Measurements from ENCODE around the gene GPR137B.
A peak's percentile ranks its signal among the peaks of the same experiment; 100 is the strongest.

The GPR137B gene

GRCh38 chr1:236193184-236193583 lies 50.8 kb downstream of the GPR137B start:
- Mint-ChIP-seq H3K27ac (no peak overlapping the region), H3K27me3 (no peaks in the 10 kb centered on the region), H3K4me1 (ENCODE audit: low read depth) (peaks cover 5% of the 10 kb centered on the region), H3K4me3 (no peak overlapping the region), H3K36me3 (ENCODE audit: low read depth) (peaks cover 100% of the 10 kb centered on the region), H3K9me3 (peaks cover 30% of the 10 kb centered on the region)
- intact Hi-C loops (cut with micrococcal nuclease), result no loop called here

- Mint-ChIP-seq H3K27me3 (no peaks in the 10 kb centered on the region), H3K4me3 (no peak overlapping the region), H3K9me3 (peaks cover 62% of the 10 kb centered on the region), H3K27ac (peak overlapping the region; percentile 60), H3K4me1 (ENCODE audit: low read depth) (peaks cover 29% of the 10 kb centered on the region), H3K36me3 (ENCODE audit: low read depth) (peaks cover 97% of the 10 kb centered on the region)
- intact Hi-C loops (cut with micrococcal nuclease), result no loop called here
Measured at GRCh38 chr1:236200925-236201324, 58.6 kb downstream of the GPR137B start.

- intact Hi-C loops (cut with micrococcal nuclease), result no loop called here
- Mint-ChIP-seq H3K27me3 (no peaks in the 10 kb centered on the region), H3K4me1 (ENCODE audit: low read depth) (peaks cover 36% of the 10 kb centered on the region), H3K4me3 (peak overlapping the region; percentile 28), H3K9me3 (peaks cover 62% of the 10 kb centered on the region), H3K27ac (peak overlapping the region; percentile 60), H3K36me3 (ENCODE audit: low read depth) (peaks cover 94% of the 10 kb centered on the region)
Measured at GRCh38 chr1:236201786-236202185, 59.4 kb downstream of the GPR137B start.

GRCh38 chr1:236204039-236204438 lies 61.7 kb downstream of the GPR137B start:
- intact Hi-C loops (cut with micrococcal nuclease), result no loop called here
- no peaks in the 10 kb centered on the region for H3K27me3 Mint-ChIP-seq
- peaks cover 45% of the 10 kb centered on the region for H3K9me3 Mint-ChIP-seq
- no peak overlapping the region for H3K4me3 Mint-ChIP-seq
- peak overlapping the region; percentile 77 for H3K27ac Mint-ChIP-seq
- peaks cover 44% of the 10 kb centered on the region for H3K4me1 Mint-ChIP-seq (ENCODE audit: low read depth)
- H3K36me3 Mint-ChIP-seq (ENCODE audit: low read depth), result peaks cover 74% of the 10 kb centered on the region

GRCh38 chr1:236204656-236205055 lies 62.3 kb downstream of the GPR137B start:
- no peaks in the 10 kb centered on the region for H3K27me3 Mint-ChIP-seq
- peaks cover 44% of the 10 kb centered on the region for H3K4me1 Mint-ChIP-seq (ENCODE audit: low read depth)
- peak overlapping the region; percentile 77 for H3K27ac Mint-ChIP-seq
- H3K9me3 Mint-ChIP-seq, result peaks cover 39% of the 10 kb centered on the region
- H3K4me3 Mint-ChIP-seq, result no peak overlapping the region
- intact Hi-C loops (cut with micrococcal nuclease), result loop anchor here (5.0 kb wide), 1 partner anchor 62 kb away; the partner anchor contains the start of gene GPR137B
- peaks cover 74% of the 10 kb centered on the region for H3K36me3 Mint-ChIP-seq (ENCODE audit: low read depth)

GRCh38 chr1:236206548-236206947 lies 64.2 kb downstream of the GPR137B start:
- Mint-ChIP-seq H3K36me3 (ENCODE audit: low read depth) (peaks cover 73% of the 10 kb centered on the region), H3K9me3 (peaks cover 20% of the 10 kb centered on the region), H3K27ac (peak overlapping the region; percentile 88), H3K4me1 (ENCODE audit: low read depth) (peaks cover 38% of the 10 kb centered on the region), H3K27me3 (no peaks in the 10 kb centered on the region), H3K4me3 (no peak overlapping the region)
- intact Hi-C loops (cut with micrococcal nuclease), result loop anchor here (5.0 kb wide), 1 partner anchor 64 kb away; the partner anchor contains the start of gene GPR137B

GRCh38 chr1:236207121-236207520 lies 64.8 kb downstream of the GPR137B start:
- intact Hi-C loops (cut with micrococcal nuclease), result loop anchor here (5.0 kb wide), 1 partner anchor 65 kb away; the partner anchor contains the start of gene GPR137B

GRCh38 chr1:236207569-236207968 lies 65.2 kb downstream of the GPR137B start:
- Mint-ChIP-seq H3K9me3 (peaks cover 15% of the 10 kb centered on the region), H3K27ac (peak overlapping the region; percentile 88), H3K4me1 (ENCODE audit: low read depth) (peaks cover 28% of the 10 kb centered on the region), H3K27me3 (no peaks in the 10 kb centered on the region), H3K4me3 (no peak overlapping the region), H3K36me3 (ENCODE audit: low read depth) (peaks cover 73% of the 10 kb centered on the region)
- intact Hi-C loops (cut with micrococcal nuclease), result loop anchor here (5.0 kb wide), 1 partner anchor 65 kb away; the partner anchor contains the start of gene GPR137B

More at GRCh38 chr1:236207121-236207520, 64.8 kb downstream of the GPR137B start:
- H3K4me1 Mint-ChIP-seq (ENCODE audit: low read depth), result peaks cover 33% of the 10 kb centered on the region
- no peaks in the 10 kb centered on the region for H3K27me3 Mint-ChIP-seq
- no peak overlapping the region for H3K4me3 Mint-ChIP-seq
- H3K27ac Mint-ChIP-seq, result peak overlapping the region; percentile 88
- H3K36me3 Mint-ChIP-seq (ENCODE audit: low read depth), result peaks cover 73% of the 10 kb centered on the region
- H3K9me3 Mint-ChIP-seq, result peaks cover 16% of the 10 kb centered on the region

- Mint-ChIP-seq H3K27ac (no peak overlapping the region), H3K4me1 (ENCODE audit: low read depth) (peaks cover 15% of the 10 kb centered on the region), H3K9me3 (no peaks in the 10 kb centered on the region), H3K27me3 (no peaks in the 10 kb centered on the region), H3K36me3 (ENCODE audit: low read depth) (peaks cover 74% of the 10 kb centered on the region), H3K4me3 (no peak overlapping the region)
- intact Hi-C loops (cut with micrococcal nuclease), result loop anchor here (5.0 kb wide), 1 partner anchor 67 kb away; the partner anchor contains the start of gene GPR137B
Measured at GRCh38 chr1:236209185-236209584, 66.8 kb downstream of the GPR137B start.

- Mint-ChIP-seq H3K4me1 (ENCODE audit: low read depth) (peaks cover 15% of the 10 kb centered on the region), H3K9me3 (no peaks in the 10 kb centered on the region)
- intact Hi-C loops (cut with micrococcal nuclease), result loop anchor here (5.0 to 10.0 kb wide), 2 partner anchors 45 to 67 kb away; partner anchors contain the start of gene GPR137B
Measured at GRCh38 chr1:236209713-236210112, 67.4 kb downstream of the GPR137B start.

GRCh38 chr1:236211815-236212214 lies 69.5 kb downstream of the GPR137B start:
- intact Hi-C loops (cut with micrococcal nuclease), result loop anchor here (10.0 kb wide), 1 partner anchor 47 kb away; no protein-coding TSS in a partner anchor
- Mint-ChIP-seq H3K36me3 (ENCODE audit: low read depth) (peaks cover 71% of the 10 kb centered on the region), H3K4me1 (ENCODE audit: low read depth) (peaks cover 7% of the 10 kb centered on the region), H3K27me3 (no peaks in the 10 kb centered on the region), H3K27ac (no peak overlapping the region), H3K4me3 (no peak overlapping the region), H3K9me3 (no peaks in the 10 kb centered on the region)

More at GRCh38 chr1:236209713-236210112, 67.4 kb downstream of the GPR137B start:
- H3K27ac Mint-ChIP-seq, result no peak overlapping the region
- H3K36me3 Mint-ChIP-seq (ENCODE audit: low read depth), result peaks cover 74% of the 10 kb centered on the region
- no peak overlapping the region for H3K4me3 Mint-ChIP-seq
- H3K27me3 Mint-ChIP-seq, result no peaks in the 10 kb centered on the region

- H3K36me3 Mint-ChIP-seq (ENCODE audit: low read depth), result peaks cover 71% of the 10 kb centered on the region
- no peaks in the 10 kb centered on the region for H3K9me3 Mint-ChIP-seq
- no peaks in the 10 kb centered on the region for H3K4me1 Mint-ChIP-seq (ENCODE audit: low read depth)
- H3K4me3 Mint-ChIP-seq, result no peak overlapping the region
- no peaks in the 10 kb centered on the region for H3K27me3 Mint-ChIP-seq
- intact Hi-C loops (cut with micrococcal nuclease), result loop anchor here (10.0 kb wide), 1 partner anchor 49 kb away; no protein-coding TSS in a partner anchor
- H3K27ac Mint-ChIP-seq, result no peak overlapping the region
Measured at GRCh38 chr1:236213534-236213933, 71.2 kb downstream of the GPR137B start.

GRCh38 chr1:236214761-236215160 lies 72.4 kb downstream of the GPR137B start:
- Mint-ChIP-seq H3K4me3 (no peak overlapping the region), H3K36me3 (ENCODE audit: low read depth) (peaks cover 65% of the 10 kb centered on the region), H3K27me3 (no peaks in the 10 kb centered on the region), H3K9me3 (no peaks in the 10 kb centered on the region), H3K27ac (no peak overlapping the region), H3K4me1 (ENCODE audit: low read depth) (no peaks in the 10 kb centered on the region)
- intact Hi-C loops (cut with micrococcal nuclease), result loop anchor here (10.0 kb wide), 1 partner anchor 50 kb away; no protein-coding TSS in a partner anchor

- intact Hi-C loops (cut with micrococcal nuclease), result no loop called here
- H3K9me3 Mint-ChIP-seq, result no peaks in the 10 kb centered on the region
- H3K27me3 Mint-ChIP-seq, result no peaks in the 10 kb centered on the region
- H3K4me3 Mint-ChIP-seq, result no peak overlapping the region
- H3K36me3 Mint-ChIP-seq (ENCODE audit: low read depth), result peaks cover 18% of the 10 kb centered on the region
- peaks cover 11% of the 10 kb centered on the region for H3K4me1 Mint-ChIP-seq (ENCODE audit: low read depth)
- H3K27ac Mint-ChIP-seq, result no peak overlapping the region
Measured at GRCh38 chr1:236220473-236220872, 78.1 kb downstream of the GPR137B start.

GRCh38 chr1:236222632-236223031 lies 80.3 kb downstream of the GPR137B start:
- H3K27ac Mint-ChIP-seq, result peak overlapping the region; percentile 52
- peaks cover 21% of the 10 kb centered on the region for H3K36me3 Mint-ChIP-seq (ENCODE audit: low read depth)
- intact Hi-C loops (cut with micrococcal nuclease), result no loop called here
- peaks cover 11% of the 10 kb centered on the region for H3K4me1 Mint-ChIP-seq (ENCODE audit: low read depth)
- no peaks in the 10 kb centered on the region for H3K9me3 Mint-ChIP-seq
- H3K4me3 Mint-ChIP-seq, result no peak overlapping the region
- no peaks in the 10 kb centered on the region for H3K27me3 Mint-ChIP-seq
